Measurements from ENCODE around the gene GEMIN4.
"Not testable (repeated sequence)": the region's sequence is repeated elsewhere in the genome, so short reads cannot be mapped to it uniquely, and the experiment has no call there.

The GEMIN4 gene

DNA sequence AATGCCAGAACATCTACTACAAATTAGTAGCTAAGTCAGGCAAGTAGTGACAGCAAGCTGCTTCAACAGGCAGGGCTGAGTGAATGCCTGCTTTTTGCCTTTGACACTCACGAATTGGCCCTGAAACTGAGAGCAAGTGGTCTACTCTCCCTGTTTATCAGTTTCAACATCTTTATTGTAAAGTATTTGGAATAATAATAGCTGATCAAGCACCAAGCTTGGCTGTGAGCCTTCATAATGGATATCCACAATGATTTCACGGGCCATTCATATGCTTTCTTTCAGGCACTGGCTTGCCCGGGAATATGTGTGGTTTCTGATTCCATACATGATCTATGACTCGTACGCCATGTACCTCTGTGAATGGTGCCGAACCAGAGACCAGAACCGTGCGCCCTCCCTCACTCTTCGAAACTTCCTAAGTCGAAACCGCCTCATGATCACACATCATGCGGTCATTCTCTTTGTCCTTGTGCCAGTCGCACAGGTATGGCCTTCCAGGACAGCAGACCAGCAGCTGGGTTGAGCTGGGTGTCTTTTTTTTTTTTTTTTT, 14.4 kb downstream of the GEMIN4 start:
- no peak for DNase-seq

GRCh38 chr17:733743-734142, 18.3 kb downstream of the GEMIN4 start:
- DNase-seq, result no peak

DNA sequence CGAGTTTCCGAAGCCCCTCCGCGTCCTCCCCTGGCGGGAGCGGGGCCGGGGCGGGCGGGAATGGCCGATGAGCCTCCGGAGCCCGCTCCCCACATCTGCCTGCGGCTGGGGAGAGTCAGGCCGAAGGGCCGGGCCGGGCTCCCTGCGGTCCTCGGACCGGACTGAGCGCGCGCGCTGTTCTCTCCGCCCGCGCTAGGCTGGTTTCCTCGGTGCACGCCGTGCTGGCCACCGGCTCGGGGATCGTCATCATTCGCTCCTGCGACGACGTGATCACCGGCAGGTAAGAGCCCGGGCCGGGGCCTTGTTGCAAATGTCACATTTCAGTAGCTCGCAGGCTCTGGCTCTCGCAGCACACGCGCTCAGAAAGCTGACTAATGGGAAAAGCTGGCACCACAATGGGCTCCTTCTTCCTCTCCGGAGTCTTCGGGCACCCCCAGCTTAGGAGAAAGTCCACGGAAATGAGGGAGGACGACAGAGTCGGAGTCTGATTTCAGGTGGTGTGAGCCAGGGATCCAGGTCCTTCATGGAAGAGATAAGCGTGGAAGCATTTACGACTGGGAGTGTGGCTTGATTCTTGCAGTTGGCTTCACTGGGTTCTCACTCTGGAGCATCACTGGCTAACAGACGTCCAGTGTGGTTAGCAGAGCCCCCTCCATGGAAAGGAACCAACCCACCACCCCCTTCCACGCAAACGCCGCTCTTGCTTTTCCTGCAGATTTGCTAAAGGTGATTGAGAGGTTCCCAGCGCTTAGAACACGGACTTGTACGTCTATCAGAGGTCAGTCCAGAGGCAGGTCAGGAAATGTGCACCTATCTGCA, 19.0 kb downstream of the GEMIN4 start:
- no peak for DNase-seq

GRCh38 chr17:732067-732901, 19.8 kb downstream of the GEMIN4 start, which contains the start of gene TLCD3A:
Gene TLCD3A (plus strand): TSS chr17:732596. CDS start chr17:732648, 52 bp downstream.
- peak; percentile 19 for DNase-seq

DNA sequence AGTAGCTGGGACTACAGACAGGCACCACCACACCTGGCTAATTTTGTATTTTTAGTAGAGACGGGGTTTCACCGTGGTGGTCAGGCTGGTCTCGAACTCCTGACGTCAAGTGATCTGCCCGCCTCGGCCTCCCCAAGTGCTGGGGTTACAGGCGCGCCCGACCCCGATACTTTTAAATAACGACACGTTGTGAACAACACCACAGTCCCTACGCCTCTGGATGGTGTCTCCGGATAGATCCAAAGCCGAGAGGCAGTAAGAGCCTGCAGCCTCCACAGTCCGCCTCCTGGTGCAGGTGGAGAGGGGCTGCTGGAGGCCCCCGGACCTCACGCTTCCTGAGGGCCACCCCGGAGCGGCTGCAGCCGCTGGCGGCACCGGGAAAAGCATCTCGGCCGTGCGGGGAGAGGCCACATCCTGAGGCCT, 20.4 kb downstream of the GEMIN4 start:
- no peak for DNase-seq

GRCh38 chr17:728911-729310, 23.2 kb downstream of the GEMIN4 start:
- DNase-seq, result no peak

DNA sequence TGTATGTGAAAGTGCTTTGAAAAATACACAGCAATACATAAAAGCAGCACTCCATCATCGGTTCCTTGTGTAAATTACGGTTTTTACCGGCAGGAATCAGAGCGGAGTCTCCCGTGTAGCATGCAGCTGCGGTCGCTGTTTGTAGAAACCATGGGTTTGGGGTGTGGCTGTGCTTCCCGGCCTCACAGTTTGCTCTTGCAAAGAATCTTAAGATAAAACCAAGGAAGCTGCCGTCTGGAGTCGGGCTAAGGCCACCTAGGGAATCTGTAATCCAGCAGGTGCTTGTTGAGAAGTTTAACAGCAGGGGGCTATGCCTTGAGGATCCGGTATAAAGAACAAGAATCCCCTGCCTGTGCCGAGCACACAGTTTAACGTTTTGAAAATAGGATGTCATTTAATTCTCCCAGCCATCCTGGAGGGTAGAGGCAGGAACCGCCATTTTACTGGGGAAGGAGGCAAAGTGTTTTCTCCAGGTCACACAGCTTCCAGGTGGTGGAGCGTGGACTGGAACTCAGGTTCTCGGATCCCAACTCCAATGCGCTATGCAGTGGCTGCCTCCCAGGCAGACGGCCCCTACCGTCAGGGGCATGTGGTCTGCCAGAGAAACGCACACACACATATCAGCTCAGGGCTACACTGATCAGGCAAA, 25.7 kb downstream of the GEMIN4 start:
- no peak for DNase-seq

DNA sequence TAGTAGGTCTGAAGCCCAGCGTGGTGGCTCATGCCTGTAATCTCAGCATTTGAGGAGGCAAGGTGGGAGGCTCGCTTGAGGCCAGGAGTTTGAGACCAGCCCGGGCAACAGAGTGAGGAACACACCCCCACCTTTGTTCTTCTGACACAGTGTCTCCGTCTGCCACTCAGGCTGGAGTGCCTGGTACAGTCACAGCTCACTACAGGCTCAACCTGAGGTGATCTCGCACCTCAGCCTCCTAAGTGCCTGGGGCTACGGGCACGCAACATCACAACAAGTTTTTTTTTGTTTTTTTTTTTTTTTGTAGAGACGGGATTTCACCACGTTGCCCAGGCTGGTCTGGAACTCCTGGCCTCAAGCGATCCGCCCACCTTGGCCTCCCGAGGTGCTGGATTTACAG, 26.3 kb downstream of the GEMIN4 start:
- DNase-seq, result no peak

DNA sequence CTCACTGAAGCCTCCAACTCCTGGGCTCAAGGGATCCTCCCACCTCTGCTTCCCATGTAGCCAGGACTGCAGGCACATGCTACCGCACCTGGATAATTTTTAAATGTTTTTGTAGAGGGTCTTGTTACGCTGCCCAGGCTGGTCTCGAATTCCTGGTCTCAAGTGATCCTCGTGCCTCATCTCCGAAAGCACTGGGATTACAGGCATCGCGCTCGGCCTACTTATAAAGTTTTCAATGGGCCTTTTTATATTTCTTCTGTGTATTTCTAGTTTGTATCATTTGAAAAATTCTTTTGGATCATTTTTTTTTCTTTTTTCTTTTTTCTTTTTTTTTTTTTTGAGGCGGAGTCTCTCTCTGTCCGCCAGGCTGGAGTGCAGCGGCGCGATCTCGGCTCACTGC, 27.0 kb downstream of the GEMIN4 start:
- no peak for DNase-seq

- DNase-seq, result no peak
Observed at GRCh38 chr17:721540-721937, 30.5 kb downstream of the GEMIN4 start.

- no peak for DNase-seq
Observed at GRCh38 chr17:720706-721539, 31.1 kb downstream of the GEMIN4 start.

- no peak for DNase-seq
Observed at GRCh38 chr17:718075-718474, 34.0 kb downstream of the GEMIN4 start.

GRCh38 chr17:708132-708531, 43.9 kb downstream of the GEMIN4 start:
- DNase-seq, result no peak

DNA sequence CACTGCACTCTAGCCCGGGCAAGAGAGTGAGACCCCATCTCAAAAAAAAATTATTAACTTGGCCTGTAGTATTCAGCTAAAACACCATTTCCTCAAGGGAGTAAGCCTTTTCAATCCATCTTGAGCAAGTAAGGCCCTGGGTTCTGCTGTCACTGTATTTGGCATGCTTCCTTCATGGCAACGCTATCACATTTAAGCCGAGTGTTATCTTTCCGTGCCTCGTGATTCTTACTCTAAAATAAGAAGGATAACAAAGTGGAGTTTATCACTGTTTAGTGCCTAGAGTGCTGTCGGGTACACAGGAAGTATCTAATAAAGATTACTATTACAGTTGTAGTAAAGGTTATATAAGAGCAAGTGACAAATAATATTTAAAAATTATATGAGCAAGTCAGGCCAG, 46.2 kb downstream of the GEMIN4 start:
- no peak for DNase-seq

DNA sequence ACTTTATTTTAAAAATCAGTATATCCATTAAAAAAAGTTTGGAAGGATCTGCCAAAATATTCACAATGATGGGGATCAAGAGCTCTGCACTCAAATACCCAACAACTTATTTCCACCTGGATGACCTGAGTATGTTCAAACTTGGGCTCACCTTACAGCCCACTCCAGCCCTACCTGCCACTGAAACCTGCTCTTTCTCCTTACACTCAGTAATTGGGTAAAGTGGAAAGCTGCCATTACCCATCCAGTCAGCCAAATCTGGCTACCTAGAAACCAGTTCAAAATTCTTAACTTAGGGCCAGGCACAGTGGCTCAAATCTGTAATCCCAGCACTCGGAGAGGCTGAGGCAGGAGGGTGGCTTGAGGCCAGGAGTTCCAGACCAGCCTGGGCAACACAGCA, 47.1 kb downstream of the GEMIN4 start:
- no peak for DNase-seq

- no peak for DNase-seq
Observed at GRCh38 chr17:704111-704864, 47.8 kb downstream of the GEMIN4 start.

- no peak for DNase-seq
Observed at GRCh38 chr17:703081-703875, 48.8 kb downstream of the GEMIN4 start.

DNA sequence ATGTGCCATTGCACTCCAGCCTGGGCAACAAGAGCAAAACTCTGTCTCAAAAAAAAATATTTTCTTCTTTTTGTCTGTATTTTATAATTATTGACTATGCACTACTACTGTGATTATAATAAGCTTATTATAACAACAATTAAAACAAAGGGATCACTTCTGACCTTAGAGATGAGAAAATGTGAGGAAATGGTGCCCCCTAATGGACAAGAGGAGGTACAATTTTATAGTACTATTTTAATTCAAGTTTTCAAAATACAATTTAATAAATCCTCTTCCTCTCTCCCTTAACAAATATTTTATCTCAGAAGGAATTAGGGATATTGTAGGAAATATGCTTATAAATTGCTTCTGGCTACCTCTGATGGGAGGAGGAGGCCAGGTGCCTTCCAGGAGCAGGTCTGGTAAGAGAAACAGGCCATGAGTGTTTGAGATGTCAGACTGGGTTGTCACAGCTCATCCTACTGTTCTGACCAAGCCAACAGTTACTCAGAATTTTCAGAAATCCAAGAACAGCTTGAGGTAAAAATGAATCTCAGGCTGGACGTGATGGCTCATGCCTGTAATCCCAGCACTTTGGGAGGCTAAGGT, 51.5 kb downstream of the GEMIN4 start:
- DNase-seq, result no peak

DNA sequence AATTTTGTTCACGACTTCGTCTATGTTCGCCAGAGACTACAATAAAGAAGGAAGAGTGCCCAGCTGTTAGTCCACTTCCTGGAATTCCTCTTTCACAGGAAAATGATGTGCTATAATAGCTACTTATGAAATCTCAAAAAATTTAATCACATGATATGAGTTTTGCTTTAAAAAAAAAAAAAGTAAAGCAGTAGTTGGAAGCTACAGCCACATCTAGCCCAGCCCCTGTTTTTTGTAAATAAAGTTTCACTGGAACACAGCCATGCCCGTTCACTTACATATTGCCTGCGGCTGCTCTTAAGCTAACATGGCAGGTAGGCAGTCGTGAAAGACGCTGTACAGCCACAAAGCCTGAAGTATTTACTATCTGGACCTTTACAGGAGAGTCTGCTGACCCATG, 52.7 kb downstream of the GEMIN4 start:
- DNase-seq, result no peak

DNA sequence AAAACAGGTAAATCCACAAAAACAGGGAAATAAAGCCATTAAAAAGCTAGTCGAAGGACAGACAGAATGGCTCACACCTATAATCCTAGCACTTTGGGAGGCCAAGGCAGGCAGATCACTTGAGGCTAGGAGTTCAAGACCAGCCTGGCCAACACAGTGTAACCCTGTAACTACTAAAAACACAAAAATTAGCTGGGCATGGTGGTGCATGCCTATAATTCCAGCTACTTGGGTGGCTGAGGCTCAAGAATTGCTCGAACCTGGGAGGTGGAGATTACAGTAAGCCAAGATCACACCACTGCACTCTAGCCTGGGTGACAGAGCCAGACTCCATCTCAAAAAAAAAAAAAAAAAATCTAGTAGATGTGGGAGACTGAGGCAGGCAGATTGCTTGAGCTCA, 54.0 kb downstream of the GEMIN4 start:
- not testable (repeated sequence) for DNase-seq

All from activated T-cell treated with anti-CD3 and anti-CD28 coated beads for 4 hours (primary cell).